Left ventricle myocardium inferior (tissue), 1 donor: Measurements from ENCODE around the gene FABP3. TPM values are rescaled to one million over a fixed set of nuclear protein-coding genes. Genes with fewer than 3 reads are reported as not detected.

Experiments
- DNase-seq: peaks from one replicate; pipeline ENCODE4 v3.0.0-alpha.2; 2020
- H3K27ac ChIP-seq: fragments of 200-600 bp; replicated peaks from 2 replicates; pipeline ENCODE4 v1.8.0; 2021
- H3K27me3 ChIP-seq: fragments of 200-600 bp; 2 replicates; pipeline ENCODE4 v1.8.0; 2021; ENCODE audit warnings: low read depth
- H3K36me3 ChIP-seq: fragments of 200-600 bp; 2 replicates; pipeline ENCODE4 v1.8.0; 2021
- H3K4me1 ChIP-seq: fragments of 200-600 bp; 2 replicates; pipeline ENCODE4 v1.8.0; 2021
- H3K4me3 ChIP-seq: fragments of 200-600 bp; 2 replicates; pipeline ENCODE4 v1.8.0; 2021; ENCODE audit warnings: mild to moderate bottlenecking, moderate library complexity
- H3K9me3 ChIP-seq: fragments of 200-600 bp; replicated peaks from 2 replicates; pipeline ENCODE4 v1.8.0; 2021
- CTCF ChIP-seq: fragments of 200-600 bp; IDR thresholded peaks from 2 replicates; pipeline ENCODE4 v1.8.0; 2021; ENCODE audit warnings: antibody characterized with exemption, mild to moderate bottlenecking, borderline replicate concordance
- intact Hi-C: fragments of 100-400 bp; cut with micrococcal nuclease; formaldehyde crosslinking; loops from one replicate; pipeline ENCODE4 v1.11.0; 2022
- total RNA-seq: library from RNA; stranded (reverse); fragmentation: NEBNext Ultra II Directional; extraction: Animal tissue kit (Norgen Biotek cat#: 25700); gene quantifications from one replicate; pipeline ENCODE4 v1.2.1, GENCODE V29; 2021
- donor health status: DM: no; HTN: yes; CAD: no; lungs with severe emphysema.

The FABP3 gene
- total RNA-seq, 1 donor from 2014 or later = 4,737 TPM

GRCh38 chr1:31326461-31326860, 46.4 kb downstream of the FABP3 start:
- Histone ChIP-seq H3K4me1 (peaks cover 11% of the 10 kb centered on the region), H3K4me3 (no peak overlapping the region), H3K27ac (no peak overlapping the region), H3K9me3 (no peaks in the 10 kb centered on the region), H3K36me3 (peaks cover 13% of the 10 kb centered on the region), H3K27me3 (no peaks in the 10 kb centered on the region)
- no peak for TF ChIP-seq CTCF
- intact Hi-C loops = no loop called here
- DNase-seq = no peak

- Histone ChIP-seq H3K27me3 (no peaks in the 10 kb centered on the region), H3K27ac (no peak overlapping the region), H3K4me3 (no peak overlapping the region), H3K4me1 (peaks cover 11% of the 10 kb centered on the region), H3K36me3 (peaks cover 18% of the 10 kb centered on the region), H3K9me3 (no peaks in the 10 kb centered on the region)
- no peak for DNase-seq
- no peak for TF ChIP-seq CTCF
- intact Hi-C loops = no loop called here
These were observed 47.9 kb downstream of the FABP3 start for GRCh38 chr1:31324992-31325391.

- Histone ChIP-seq H3K9me3 (no peaks in the 10 kb centered on the region), H3K4me1 (peaks cover 11% of the 10 kb centered on the region), H3K4me3 (no peak overlapping the region), H3K27ac (no peak overlapping the region), H3K27me3 (no peaks in the 10 kb centered on the region), H3K36me3 (peaks cover 27% of the 10 kb centered on the region)
- no peak for TF ChIP-seq CTCF
- intact Hi-C loops = no loop called here
- no peak for DNase-seq
These were observed 48.8 kb downstream of the FABP3 start for GRCh38 chr1:31324093-31324492.

- Histone ChIP-seq H3K9me3 (no peaks in the 10 kb centered on the region), H3K36me3 (peaks cover 61% of the 10 kb centered on the region), H3K4me3 (no peak overlapping the region), H3K27ac (no peak overlapping the region), H3K27me3 (no peaks in the 10 kb centered on the region), H3K4me1 (no peaks in the 10 kb centered on the region)
- intact Hi-C loops = no loop called here
- TF ChIP-seq CTCF = no peak
- no peak for DNase-seq
These were observed 54.7 kb downstream of the FABP3 start for GRCh38 chr1:31318146-31318545.

- Histone ChIP-seq H3K4me1 (no peaks in the 10 kb centered on the region), H3K36me3 (peaks cover 74% of the 10 kb centered on the region), H3K4me3 (no peak overlapping the region), H3K27ac (no peak overlapping the region), H3K9me3 (no peaks in the 10 kb centered on the region), H3K27me3 (no peaks in the 10 kb centered on the region)
- TF ChIP-seq CTCF = no peak
- no peak for DNase-seq
- intact Hi-C loops = no loop called here
These were observed 57.0 kb downstream of the FABP3 start for GRCh38 chr1:31315902-31316301.

Other genes with a start within 250 kb of the FABP3 start
- gene NKAIN1, start 133.2 kb downstream of the FABP3 start, total RNA-seq = 0.19 TPM
- 19.7 TPM for gene SNRNP40, start 76.3 kb downstream of the FABP3 start, total RNA-seq
- 12.2 TPM for gene ZCCHC17, start 76.0 kb downstream of the FABP3 start, total RNA-seq
- 1.6 TPM for gene SERINC2, start 40.1 kb upstream of the FABP3 start, total RNA-seq
- gene TINAGL1, start 203.4 kb upstream of the FABP3 start, total RNA-seq = 223 TPM
- 0.44 TPM for gene HCRTR1, start 244.6 kb upstream of the FABP3 start, total RNA-seq